Loucy (cell line): ENCODE data around the gene HOXC5.

Experiments used
- CTCF ChIP-seq: fragments of 200-600 bp; sonication (generic); conservative IDR thresholded peaks from 2 replicates; pipeline ENCODE4 v1.5.1; 2014; ENCODE audit warnings: mild to moderate bottlenecking, antibody characterized with exemption, low read length
- EZH2phosphoT487 ChIP-seq: fragments of 200-600 bp; IDR thresholded peaks from 2 replicates; pipeline ENCODE4 v1.6.1; 2018; ENCODE audit warnings: antibody characterized with exemption, mild to moderate bottlenecking, moderate library complexity, borderline replicate concordance

DNA sequence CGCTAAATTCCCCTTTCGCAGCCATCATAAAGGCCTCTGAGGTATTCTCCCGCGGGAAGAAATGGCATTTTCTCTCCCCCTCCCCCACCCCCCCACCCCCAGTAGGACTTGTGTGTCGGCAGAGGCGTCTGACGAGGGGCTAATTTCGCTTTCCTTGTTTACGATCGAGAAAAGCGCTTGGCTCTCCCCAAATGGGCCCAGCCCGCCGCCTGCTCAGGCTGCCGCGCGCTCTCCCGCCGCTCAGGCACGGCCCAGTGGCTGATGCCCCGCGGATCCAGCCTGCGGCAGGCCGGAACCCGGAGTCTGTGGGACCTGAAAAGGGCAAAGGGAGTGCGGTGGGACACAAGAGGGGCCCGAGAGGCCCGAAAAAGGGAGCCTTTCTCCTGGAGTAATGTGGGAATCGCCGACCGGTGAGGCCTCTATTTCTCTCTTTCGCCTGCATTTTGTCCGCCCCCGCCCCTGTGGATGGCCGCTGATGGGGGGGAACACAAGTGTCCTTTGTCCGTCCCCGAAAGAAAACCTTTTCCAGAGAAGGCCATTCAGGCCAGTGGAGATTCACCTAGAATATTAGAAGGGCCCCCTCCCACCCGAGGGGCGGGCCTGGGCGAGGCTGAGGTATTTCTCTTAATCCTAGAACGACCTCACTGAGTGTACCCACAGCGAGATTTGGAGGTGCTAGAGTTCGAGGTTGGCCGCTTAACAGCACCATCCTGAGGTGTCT lies 13.6 kb upstream of the HOXC5 start:
- TF ChIP-seq CTCF (no peak), EZH2phosphoT487 (no peak)
